SH-SY5Y (cell line): Measurements from ENCODE around the gene FOXP4.
A peak's percentile ranks its signal among the peaks of the same experiment; 100 is the strongest.

Source experiments
- GATA2 ChIP-seq: IDR thresholded peaks from 2 replicates; pipeline ENCODE4 v1.6.1; 2011; ENCODE audit warnings: mild to moderate bottlenecking, low read depth, low read length
- GATA3 ChIP-seq: IDR thresholded peaks from 2 replicates; pipeline ENCODE4 v1.6.1; 2011; ENCODE audit warnings: low read depth, mild to moderate bottlenecking, low read length, moderate library complexity

- peak; percentile 95 for TF ChIP-seq GATA2
- TF ChIP-seq GATA3, result no peak; the same call in 1 of the 2 replicates
These were observed 14.3 kb upstream of the FOXP4 start for GRCh38 chr6:41531591-41532582.
